ENCODE data around the gene TNNI3.
A peak's percentile ranks its signal among the peaks of the same experiment; 100 is the strongest.

The TNNI3 gene

GRCh38 chr19:55146078-55146704 lies 11.3 kb downstream of the TNNI3 start:
- DNase-seq, result no peak

- no peak for DNase-seq
Measured at GRCh38 chr19:55145232-55145631, 12.3 kb downstream of the TNNI3 start.

GRCh38 chr19:55141696-55142095 lies 15.8 kb downstream of the TNNI3 start:
- no peak for DNase-seq

GRCh38 chr19:55137915-55138314 lies 19.6 kb downstream of the TNNI3 start:
- DNase-seq, result no peak

- DNase-seq, result no peak
Measured at GRCh38 chr19:55136399-55137102, 21.0 kb downstream of the TNNI3 start.

GRCh38 chr19:55134736-55135135 lies 22.8 kb downstream of the TNNI3 start:
- no peak for DNase-seq

GRCh38 chr19:55133639-55134444 lies 23.7 kb downstream of the TNNI3 start:
- no peak for DNase-seq

GRCh38 chr19:55132453-55133129 lies 24.9 kb downstream of the TNNI3 start:
- DNase-seq, result no peak

- no peak for DNase-seq
Measured at GRCh38 chr19:55131421-55131820, 26.1 kb downstream of the TNNI3 start.

GRCh38 chr19:55119053-55119452 lies 38.5 kb downstream of the TNNI3 start:
- DNase-seq, result no peak

GRCh38 chr19:55118401-55118991 lies 39.0 kb downstream of the TNNI3 start:
- no peak for DNase-seq

- DNase-seq, result peak; percentile 98
Measured at GRCh38 chr19:55117663-55118391, 39.7 kb downstream of the TNNI3 start.

- DNase-seq, result no peak
Measured at GRCh38 chr19:55116859-55117662, 40.5 kb downstream of the TNNI3 start, which contains the start of gene PPP1R12C. Gene PPP1R12C (minus strand): TSS chr19:55117637. CDS start chr19:55117543, 94 bp downstream.

- DNase-seq, result no peak
Measured at GRCh38 chr19:55116232-55116858, 41.2 kb downstream of the TNNI3 start.

GRCh38 chr19:55115446-55116065 lies 42.0 kb downstream of the TNNI3 start:
- no peak for DNase-seq

- DNase-seq, result no peak
Measured at GRCh38 chr19:55114566-55115145, 42.9 kb downstream of the TNNI3 start.

- peak; percentile 17 for DNase-seq
Measured at GRCh38 chr19:55113570-55114039, 43.9 kb downstream of the TNNI3 start.

GRCh38 chr19:55112777-55113569 lies 44.6 kb downstream of the TNNI3 start:
- no peak for DNase-seq
